CD4-positive, alpha-beta T cell treated with Interleukin-17A for 1 hour (primary cell): ENCODE data around the gene TTC17.

ENCODE experiments used
- DNase-seq: peaks from one replicate; pipeline ENCODE4 v3.0.0-alpha.2; 2020

Gene TTC17

GRCh38 chr11:43486141-43486540 is 127.4 kb downstream of the TTC17 start:
- DNase-seq = no peak

GRCh38 chr11:43489869-43490465 is 131.2 kb downstream of the TTC17 start:
- DNase-seq = no peak

GRCh38 chr11:43492701-43493100 is 134.0 kb downstream of the TTC17 start:
- no peak for DNase-seq

GRCh38 chr11:43493431-43493830 is 134.7 kb downstream of the TTC17 start:
- DNase-seq = no peak

- DNase-seq = no peak
Observed at GRCh38 chr11:43497144-43497543, 138.4 kb downstream of the TTC17 start.

GRCh38 chr11:43498561-43498960 is 139.8 kb downstream of the TTC17 start:
- no peak for DNase-seq

GRCh38 chr11:43503417-43503816 is 144.7 kb downstream of the TTC17 start:
- no peak for DNase-seq

DNA sequence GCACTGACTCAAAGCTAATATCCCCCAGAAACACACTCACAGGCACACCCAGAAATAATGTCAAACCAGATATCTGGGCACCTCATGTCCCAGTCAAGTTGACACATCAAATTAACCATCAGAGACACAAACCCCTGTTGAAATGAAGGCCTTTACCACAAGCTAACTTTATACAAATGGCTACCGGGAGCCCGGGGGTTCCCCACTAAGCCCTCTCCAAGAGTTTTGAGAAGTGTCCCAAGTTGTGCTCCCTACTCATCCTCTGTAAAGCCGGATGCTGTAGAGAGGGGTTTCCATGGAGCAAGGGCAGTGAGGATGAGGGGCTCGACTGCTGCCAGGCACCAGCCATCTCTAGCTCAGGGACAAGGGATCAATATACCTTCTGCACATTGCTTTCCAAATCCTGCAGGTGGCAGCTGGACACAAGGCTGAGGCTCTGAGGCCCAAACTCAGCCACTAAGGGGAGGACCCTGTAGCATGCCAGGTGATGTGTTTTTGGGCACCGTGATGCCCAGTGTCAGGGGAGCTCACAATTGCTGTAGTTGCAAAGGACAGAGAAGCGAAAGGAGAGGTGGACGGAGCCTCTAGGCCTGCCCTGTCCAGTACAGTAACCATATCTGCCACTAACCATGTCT is 145.7 kb downstream of the TTC17 start:
- no peak for DNase-seq

DNA sequence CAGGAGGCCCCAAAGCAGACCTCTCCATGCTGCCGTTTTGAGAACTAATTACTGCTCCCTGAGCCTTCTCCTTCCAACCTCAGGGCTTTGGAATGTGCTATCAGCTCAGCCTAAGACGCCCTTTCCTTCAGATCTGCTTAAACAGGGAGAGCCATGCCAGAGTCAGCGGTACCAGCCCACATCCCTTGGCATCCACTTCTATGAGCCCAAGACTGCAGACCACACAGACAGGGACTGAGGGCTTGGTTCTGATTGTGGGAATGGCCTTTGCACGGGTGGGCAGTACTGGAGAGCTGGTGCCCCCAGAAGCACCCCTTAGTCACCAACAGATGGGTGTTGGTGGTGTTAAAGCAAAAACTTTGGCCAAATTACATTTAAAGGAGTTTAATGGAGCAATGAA is 146.5 kb downstream of the TTC17 start:
- no peak for DNase-seq

DNA sequence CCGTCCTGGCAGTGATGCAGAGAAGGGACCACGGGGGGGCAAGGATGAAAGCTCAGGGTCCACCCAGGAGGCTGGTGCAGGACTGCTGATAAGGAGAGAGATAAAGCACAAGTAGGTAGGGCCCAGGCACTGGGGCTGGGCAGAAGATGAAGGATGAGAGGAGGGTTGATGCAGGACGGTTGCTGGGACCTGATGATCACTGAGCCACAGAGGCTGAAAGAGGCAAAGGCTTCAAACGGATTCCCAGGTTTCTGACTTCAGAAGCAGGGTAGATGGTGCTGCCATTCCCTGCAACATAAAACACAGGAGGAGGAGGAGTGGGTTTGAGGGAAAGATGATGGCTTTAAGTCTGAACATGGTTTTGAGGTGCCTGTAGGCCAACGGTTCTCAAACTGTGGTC is 148.5 kb downstream of the TTC17 start:
- DNase-seq = no peak

DNA sequence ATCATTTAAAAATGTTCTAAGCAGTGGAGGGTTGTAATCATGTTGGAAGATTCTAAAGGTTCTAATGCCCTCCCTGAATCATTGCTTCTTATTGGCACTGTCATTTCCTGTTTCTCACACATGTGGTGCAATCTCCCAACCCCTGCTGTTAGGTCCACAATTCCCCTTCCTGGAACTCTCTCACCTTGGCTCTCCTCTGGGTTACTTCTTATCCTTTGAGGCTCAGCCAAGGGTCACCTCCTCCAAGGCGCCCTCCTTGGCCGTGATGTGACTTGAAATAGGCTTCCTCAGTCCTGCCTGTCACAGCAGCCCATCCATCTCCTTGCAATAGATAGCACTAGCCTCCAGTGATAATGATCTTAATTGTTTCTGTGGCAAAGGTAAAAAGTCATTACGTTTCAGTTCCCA is 149.8 kb downstream of the TTC17 start:
- DNase-seq = no peak

GRCh38 chr11:43511959-43512358 is 153.2 kb downstream of the TTC17 start:
- no peak for DNase-seq

DNA sequence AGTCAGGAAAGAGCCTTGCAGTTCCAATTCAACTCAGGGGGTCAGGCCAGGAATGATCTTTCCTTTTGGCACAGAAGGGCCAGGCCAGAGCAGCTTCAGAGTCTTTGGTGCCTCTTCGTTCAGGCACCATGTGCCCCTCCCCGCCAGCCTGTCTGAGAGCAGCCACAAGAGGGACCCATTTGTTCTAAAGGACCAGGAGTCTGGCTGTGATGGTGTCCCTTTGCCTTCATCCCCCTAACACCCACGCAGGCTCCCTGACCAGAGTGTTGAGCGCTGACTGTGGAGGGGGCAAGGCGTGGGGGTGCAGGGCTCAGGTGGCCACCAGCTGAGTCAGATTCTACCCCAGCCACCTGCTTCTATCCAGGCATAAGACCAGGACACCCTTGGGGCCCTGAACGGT is 156.4 kb downstream of the TTC17 start:
- no peak for DNase-seq

DNA sequence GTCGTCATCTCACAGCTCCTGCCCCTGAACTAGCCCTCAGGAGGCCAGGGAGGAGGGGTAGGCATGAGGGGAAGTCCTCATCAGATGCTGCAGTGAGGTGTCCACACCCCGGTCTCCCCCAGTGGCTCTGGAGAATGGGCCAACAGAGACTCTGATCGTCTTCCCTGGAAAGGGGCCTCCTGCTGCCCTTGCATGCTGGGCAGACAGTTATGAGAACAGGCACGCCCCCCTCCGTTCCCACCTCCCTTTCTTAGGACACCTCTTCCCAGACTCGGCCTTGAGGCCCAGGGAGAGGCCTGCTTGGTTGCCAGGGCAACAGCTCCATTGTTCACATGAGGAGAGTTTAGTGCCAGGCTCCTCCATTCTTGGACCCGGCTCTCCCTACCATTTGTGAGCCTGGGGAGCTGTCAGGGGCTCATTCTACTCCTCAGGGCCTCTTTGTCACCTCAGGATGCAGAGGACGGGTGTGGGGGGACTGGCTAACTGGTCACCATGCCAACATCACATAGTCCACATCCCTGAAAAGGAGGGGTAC is 157.7 kb downstream of the TTC17 start:
- DNase-seq = no peak

DNA sequence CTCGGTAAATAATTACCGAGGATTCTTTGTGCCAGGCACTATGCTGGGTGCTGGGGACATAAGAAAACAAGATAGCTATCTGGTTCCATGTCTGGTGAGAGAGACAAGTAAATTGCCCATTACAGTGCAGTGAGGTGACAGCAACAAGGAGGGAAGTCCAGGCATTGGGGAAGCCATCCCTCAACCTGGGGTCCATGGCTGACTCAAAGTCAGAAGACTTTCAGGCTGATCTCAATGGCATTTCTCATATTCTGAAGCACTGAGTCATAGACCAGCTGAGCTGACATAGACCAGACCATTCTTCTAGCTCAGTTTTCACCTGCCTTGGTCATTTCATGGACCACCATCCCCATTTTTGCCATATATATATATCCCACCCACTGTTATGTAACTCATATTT is 158.8 kb downstream of the TTC17 start:
- no peak for DNase-seq

- DNase-seq = no peak
Observed at GRCh38 chr11:43518408-43519160, 159.9 kb downstream of the TTC17 start.

DNA sequence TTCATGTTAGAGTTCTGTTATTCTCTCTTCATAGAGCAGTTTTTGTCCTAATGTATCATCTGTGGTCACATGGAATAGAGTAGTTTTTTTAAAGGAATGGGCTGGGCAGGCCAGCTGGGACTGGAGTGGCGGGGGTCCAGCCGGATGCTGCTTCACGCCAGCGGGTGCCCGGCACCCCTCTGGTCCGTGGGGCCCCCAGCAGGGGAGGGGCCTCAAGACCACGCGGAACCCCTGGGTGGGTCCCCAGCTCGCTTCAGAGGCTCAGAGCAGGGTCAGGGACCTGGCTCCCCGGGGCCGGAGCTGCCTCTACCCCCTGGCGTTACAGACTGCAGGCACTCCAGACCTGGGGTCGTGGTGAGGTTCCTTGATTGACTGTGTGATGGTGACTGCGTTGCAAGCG is 162.8 kb downstream of the TTC17 start:
- no peak for DNase-seq

GRCh38 chr11:43523632-43524031 is 164.9 kb downstream of the TTC17 start:
- no peak for DNase-seq

GRCh38 chr11:43532041-43532440 is 173.3 kb downstream of the TTC17 start:
- no peak for DNase-seq

GRCh38 chr11:43537833-43538615 is 179.3 kb downstream of the TTC17 start:
- DNase-seq = no peak

DNA sequence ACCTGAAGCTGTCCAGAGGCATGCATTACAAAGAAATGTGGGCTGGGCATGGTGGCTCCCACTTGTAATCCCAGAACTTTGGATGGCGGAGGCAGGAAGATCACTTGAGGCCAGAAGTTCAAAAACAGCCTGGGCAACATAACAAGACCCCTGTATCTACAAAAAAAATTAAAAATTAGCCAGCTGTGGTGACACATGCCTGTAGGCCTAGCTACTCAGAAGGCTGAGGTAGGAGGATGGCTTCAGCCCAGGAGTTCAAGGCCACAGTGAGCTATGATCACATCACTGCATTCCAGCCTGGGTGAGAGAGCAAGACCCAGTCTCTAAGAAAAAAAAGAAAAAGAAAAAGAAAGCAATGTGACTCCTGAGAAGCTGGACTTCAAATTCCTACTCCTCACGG is 183.3 kb downstream of the TTC17 start:
- no peak for DNase-seq

GRCh38 chr11:43542750-43543712 is 184.3 kb downstream of the TTC17 start:
- no peak for DNase-seq
